Loucy (cell line): ENCODE results near the gene CD300LD.

ENCODE experiments used
- H2AFZ ChIP-seq: fragments of 200-600 bp; sonication (generic); 2 replicates; pipeline ENCODE4 v1.6.0; 2016; ENCODE audit warnings: antibody characterized with exemption, mild to moderate bottlenecking, low read length, moderate library complexity
- H3F3A ChIP-seq: fragments of 200-600 bp; 2 replicates; pipeline ENCODE4 v1.6.0; 2016; ENCODE audit warnings: antibody characterized with exemption, low read depth, mild to moderate bottlenecking
- H3K27me3 ChIP-seq: fragments of 200-600 bp; sonication (generic); 2 replicates; pipeline ENCODE4 v1.6.1; 2014; ENCODE audit warnings: low read length, mild to moderate bottlenecking; ENCODE audit not compliant: insufficient read depth, poor library complexity, severe bottlenecking
- H3K36me3 ChIP-seq: fragments of 200-600 bp; sonication (generic); 2 replicates; pipeline ENCODE4 v1.6.1; 2016; ENCODE audit warnings: low read length; ENCODE audit not compliant: insufficient read depth
- H3K4me1 ChIP-seq: fragments of 200-600 bp; sonication (generic); 2 replicates; pipeline ENCODE4 v1.5.1; 2014; ENCODE audit warnings: low read length, mild to moderate bottlenecking; ENCODE audit not compliant: insufficient read depth, poor library complexity, severe bottlenecking
- H3K4me2 ChIP-seq: fragments of 200-600 bp; sonication (generic); 2 replicates; pipeline ENCODE4 v1.6.0; 2014; ENCODE audit warnings: antibody characterized with exemption, low read length, low read depth, mild to moderate bottlenecking; ENCODE audit not compliant: poor library complexity, severe bottlenecking
- H3K4me3 ChIP-seq: fragments of 200-600 bp; sonication (generic); 2 replicates; pipeline ENCODE4 v1.5.1; 2014; ENCODE audit warnings: low read length, mild to moderate bottlenecking, mixed read lengths; ENCODE audit not compliant: poor library complexity, severe bottlenecking
- H3K79me2 ChIP-seq: fragments of 200-600 bp; sonication (generic); 2 replicates; pipeline ENCODE4 v1.6.1; 2014; ENCODE audit warnings: low read length; ENCODE audit not compliant: insufficient read depth
- H3K9ac ChIP-seq: fragments of 200-600 bp; sonication (generic); 2 replicates; pipeline ENCODE4 v1.6.0; 2014; ENCODE audit warnings: mild to moderate bottlenecking, low read depth, low read length, moderate library complexity; ENCODE audit not compliant: poor library complexity, severe bottlenecking
- H3K9me2 ChIP-seq: fragments of 200-600 bp; sonication (generic); replicated peaks from 2 replicates; pipeline ENCODE4 v1.6.1; 2016; ENCODE audit warnings: low read depth, low read length, mixed read lengths
- H3K9me3 ChIP-seq: fragments of 200-600 bp; sonication (generic); 2 replicates; pipeline ENCODE4 v1.6.1; 2014; ENCODE audit warnings: mild to moderate bottlenecking, antibody characterized with exemption, low read length, low read depth; ENCODE audit not compliant: insufficient read depth
- H4K20me1 ChIP-seq: fragments of 200-600 bp; sonication (generic); 2 replicates; pipeline ENCODE4 v1.6.0; 2014; ENCODE audit warnings: antibody characterized with exemption, low read length, mild to moderate bottlenecking; ENCODE audit not compliant: insufficient read depth, poor library complexity, severe bottlenecking
- CTCF ChIP-seq: fragments of 200-600 bp; sonication (generic); conservative IDR thresholded peaks from 2 replicates; pipeline ENCODE4 v1.5.1; 2014; ENCODE audit warnings: mild to moderate bottlenecking, antibody characterized with exemption, low read length
- EZH2phosphoT487 ChIP-seq: fragments of 200-600 bp; IDR thresholded peaks from 2 replicates; pipeline ENCODE4 v1.6.1; 2018; ENCODE audit warnings: antibody characterized with exemption, mild to moderate bottlenecking, moderate library complexity, borderline replicate concordance

CD300LD gene

GRCh38 chr17:74619077-74619673 is 27.1 kb upstream of the CD300LD start:
- TF ChIP-seq EZH2phosphoT487 (no peak), CTCF (no peak)
- H3K4me3 ChIP-seq, result no peak overlapping the region
- H3K9me3 ChIP-seq, result no peaks in the 10 kb centered on the region
- no peaks in the 10 kb centered on the region for H3K79me2 ChIP-seq
- no peaks in the 10 kb centered on the region for H3K4me1 ChIP-seq
- no peaks in the 10 kb centered on the region for H3K27me3 ChIP-seq
- H3K36me3 ChIP-seq, result no peaks in the 10 kb centered on the region
- H3K9ac ChIP-seq, result no peak overlapping the region
- H2AFZ ChIP-seq, result no peak overlapping the region
- H3K4me2 ChIP-seq, result no peak overlapping the region
- no peaks in the 10 kb centered on the region for H4K20me1 ChIP-seq
- H3K9me2 ChIP-seq, result no peaks in the 10 kb centered on the region
- no peaks in the 10 kb centered on the region for H3F3A ChIP-seq

DNA sequence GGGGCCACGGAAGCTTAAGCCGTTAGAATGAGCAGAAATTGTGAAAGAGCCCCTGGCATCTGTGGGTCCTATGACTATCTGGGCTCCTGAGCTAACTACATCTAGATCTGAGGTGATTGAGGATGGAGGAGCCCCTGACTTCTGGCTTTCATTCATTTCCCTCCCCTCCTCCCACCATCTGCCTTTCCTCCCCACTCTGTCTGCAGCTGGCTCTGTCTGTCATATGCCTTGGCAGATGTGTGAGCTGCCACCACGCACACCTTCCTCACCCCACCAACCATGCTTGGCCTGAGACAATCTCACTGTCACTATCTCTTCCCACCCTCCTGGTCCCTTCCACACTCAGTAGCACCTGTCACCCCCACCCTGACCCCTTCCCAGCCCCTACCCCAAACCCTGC is 26.4 kb upstream of the CD300LD start:
- no peak for TF ChIP-seq EZH2phosphoT487
- no peak for TF ChIP-seq CTCF
- Histone ChIP-seq H3K4me3 (no peak overlapping the region), H3K9me2 (no peaks in the 10 kb centered on the region), H3K4me1 (peaks cover 5% of the 10 kb centered on the region), H2AFZ (no peak overlapping the region), H3K9ac (no peak overlapping the region), H3K36me3 (no peaks in the 10 kb centered on the region), H3K4me2 (no peak overlapping the region), H3K79me2 (no peaks in the 10 kb centered on the region), H4K20me1 (no peaks in the 10 kb centered on the region), H3F3A (no peaks in the 10 kb centered on the region), H3K9me3 (no peaks in the 10 kb centered on the region), H3K27me3 (no peaks in the 10 kb centered on the region)

- Histone ChIP-seq H3K4me3 (no peak overlapping the region), H3K4me1 (peaks cover 22% of the 10 kb centered on the region), H3K36me3 (no peaks in the 10 kb centered on the region), H3F3A (no peaks in the 10 kb centered on the region), H3K9ac (no peak overlapping the region), H3K9me2 (no peaks in the 10 kb centered on the region), H3K9me3 (no peaks in the 10 kb centered on the region), H3K4me2 (no peak overlapping the region), H3K27me3 (no peaks in the 10 kb centered on the region), H2AFZ (no peak overlapping the region), H4K20me1 (no peaks in the 10 kb centered on the region), H3K79me2 (no peaks in the 10 kb centered on the region)
- TF ChIP-seq EZH2phosphoT487 (no peak), CTCF (no peak)
Measured at GRCh38 chr17:74616696-74617095, 24.6 kb upstream of the CD300LD start.
